ENCODE results near the gene KCP.

The KCP gene

GRCh38 chr7:128935342-128935730, 24.8 kb upstream of the KCP start:
- no peak overlapping the region for H3K9ac ChIP-seq (ENCODE audit: insufficient read length)
- no peak overlapping the region for H3K4me3 ChIP-seq
- no peak for TF ChIP-seq FOXP2 (optimal IDR thresholded peaks at IDR 0.05; ENCODE audit: control extremely low read depth, extremely low read length, insufficient read depth)
- no peak overlapping the region for H3K27ac ChIP-seq
- DNase-seq (ENCODE audit: low read depth, low spot score): no peak
- H3K9me3 ChIP-seq (ENCODE audit: low read depth, low read length): no peaks in the 10 kb centered on the region
- H3K36me3 ChIP-seq (ENCODE audit: insufficient read depth, low read length): no peaks in the 10 kb centered on the region

- H3K4me3 ChIP-seq: no peak overlapping the region
These were observed 24.1 kb upstream of the KCP start for GRCh38 chr7:128934361-128935341.

GRCh38 chr7:128933180-128933891, 22.8 kb upstream of the KCP start:
- Histone ChIP-seq H3K9me3 (ENCODE audit: low read depth, low read length) (no peaks in the 10 kb centered on the region), H3K36me3 (ENCODE audit: insufficient read depth, low read length) (no peaks in the 10 kb centered on the region), H3K4me3 (peak overlapping the region; percentile 21; the same call in 1 of the 2 replicates), H3K9ac (ENCODE audit: insufficient read length) (peak overlapping the region; percentile 41), H3K27ac (no peak overlapping the region)
- peak; percentile 26 for DNase-seq (ENCODE audit: low read depth, low spot score)
- peak; percentile 68; the same call in 1 of the 2 replicates for TF ChIP-seq POLR2AphosphoS5 (IDR thresholded peaks at IDR 0.05; ENCODE audit: borderline replicate concordance, low read depth, low read length)
- TF ChIP-seq FOXP2 (optimal IDR thresholded peaks at IDR 0.05; ENCODE audit: control extremely low read depth, extremely low read length, insufficient read depth): no peak
- no peak for TF ChIP-seq EZH2 (IDR thresholded peaks at IDR 0.05)

More at GRCh38 chr7:128934361-128935341, 24.1 kb upstream of the KCP start:
- H3K27ac ChIP-seq: no peak overlapping the region
- no peaks in the 10 kb centered on the region for H3K36me3 ChIP-seq (ENCODE audit: insufficient read depth, low read length)
- H3K9ac ChIP-seq (ENCODE audit: insufficient read length): no peak overlapping the region
- TF ChIP-seq POLR2AphosphoS5 (IDR thresholded peaks at IDR 0.05; ENCODE audit: borderline replicate concordance, low read depth, low read length) (no peak), EZH2 (IDR thresholded peaks at IDR 0.05) (no peak), FOXP2 (optimal IDR thresholded peaks at IDR 0.05; ENCODE audit: control extremely low read depth, extremely low read length, insufficient read depth) (no peak)
- DNase-seq (ENCODE audit: low read depth, low spot score): no peak
- H3K9me3 ChIP-seq (ENCODE audit: low read depth, low read length): no peaks in the 10 kb centered on the region

GRCh38 chr7:128932862-128933179, 22.3 kb upstream of the KCP start:
- H3K4me3 ChIP-seq: peak overlapping the region; percentile 21; the same call in 1 of the 2 replicates
- no peaks in the 10 kb centered on the region for H3K9me3 ChIP-seq (ENCODE audit: low read depth, low read length)
- DNase-seq (ENCODE audit: low read depth, low spot score): no peak
- no peak for TF ChIP-seq FOXP2 (optimal IDR thresholded peaks at IDR 0.05; ENCODE audit: control extremely low read depth, extremely low read length, insufficient read depth)
- no peak for TF ChIP-seq EZH2 (IDR thresholded peaks at IDR 0.05)
- no peak for TF ChIP-seq POLR2AphosphoS5 (IDR thresholded peaks at IDR 0.05; ENCODE audit: borderline replicate concordance, low read depth, low read length)
- H3K9ac ChIP-seq (ENCODE audit: insufficient read length): peak overlapping the region; percentile 41
- no peaks in the 10 kb centered on the region for H3K36me3 ChIP-seq (ENCODE audit: insufficient read depth, low read length)
- no peak overlapping the region for H3K27ac ChIP-seq

- Histone ChIP-seq H3K27ac (no peak overlapping the region), H3K9ac (ENCODE audit: insufficient read length) (no peak overlapping the region)
- DNase-seq (ENCODE audit: low read depth, low spot score): no peak
These were observed 21.7 kb upstream of the KCP start for GRCh38 chr7:128931965-128932861.

GRCh38 chr7:128931190-128931798, 20.8 kb upstream of the KCP start:
- Histone ChIP-seq H3K9ac (ENCODE audit: insufficient read length) (no peak overlapping the region), H3K9me3 (ENCODE audit: low read depth, low read length) (no peaks in the 10 kb centered on the region), H3K4me3 (no peak overlapping the region), H3K36me3 (ENCODE audit: insufficient read depth, low read length) (no peaks in the 10 kb centered on the region), H3K27ac (no peak overlapping the region)
- no peak for DNase-seq (ENCODE audit: low read depth, low spot score)
- TF ChIP-seq FOXP2 (optimal IDR thresholded peaks at IDR 0.05; ENCODE audit: control extremely low read depth, extremely low read length, insufficient read depth) (no peak), EZH2 (IDR thresholded peaks at IDR 0.05) (no peak), POLR2AphosphoS5 (IDR thresholded peaks at IDR 0.05; ENCODE audit: borderline replicate concordance, low read depth, low read length) (no peak)

More at GRCh38 chr7:128931965-128932861, 21.7 kb upstream of the KCP start:
- Histone ChIP-seq H3K9me3 (ENCODE audit: low read depth, low read length) (no peaks in the 10 kb centered on the region), H3K4me3 (no peak overlapping the region), H3K36me3 (ENCODE audit: insufficient read depth, low read length) (no peaks in the 10 kb centered on the region)
- TF ChIP-seq EZH2 (IDR thresholded peaks at IDR 0.05): no peak
- no peak for TF ChIP-seq POLR2AphosphoS5 (IDR thresholded peaks at IDR 0.05; ENCODE audit: borderline replicate concordance, low read depth, low read length)
- TF ChIP-seq FOXP2 (optimal IDR thresholded peaks at IDR 0.05; ENCODE audit: control extremely low read depth, extremely low read length, insufficient read depth): no peak

GRCh38 chr7:128928882-128929788, 18.6 kb upstream of the KCP start:
- Histone ChIP-seq H3K27ac (no peak overlapping the region), H3K9ac (ENCODE audit: insufficient read length) (no peak overlapping the region)
- DNase-seq (ENCODE audit: low read depth, low spot score): no peak

More at GRCh38 chr7:128928882-128929788, 18.6 kb upstream of the KCP start:
- H3K9me3 ChIP-seq (ENCODE audit: low read depth, low read length): no peaks in the 10 kb centered on the region
- TF ChIP-seq FOXP2 (optimal IDR thresholded peaks at IDR 0.05; ENCODE audit: control extremely low read depth, extremely low read length, insufficient read depth) (no peak), POLR2AphosphoS5 (IDR thresholded peaks at IDR 0.05; ENCODE audit: borderline replicate concordance, low read depth, low read length) (no peak), EZH2 (IDR thresholded peaks at IDR 0.05) (no peak)
- no peak overlapping the region for H3K4me3 ChIP-seq
- H3K36me3 ChIP-seq (ENCODE audit: insufficient read depth, low read length): no peaks in the 10 kb centered on the region
